A549 (cell line): ENCODE measurements around the gene SAP30L. TPM values are rescaled to one million over a fixed set of nuclear protein-coding genes. Genes with fewer than 3 reads are reported as not detected.

ENCODE experiments used
- ATAC-seq, 2 experiments: fragments of 200-7000 bp in 1 of 2; fragments of >200 bp in 1 of 2; cut with Nextera tagmentation in 1 of 2; cut with Tn5 transposase in 1 of 2; 3 replicates each; pipeline versions ENCODE4 v1.8.0 to v1.9.1; 2018 to 2020; ENCODE audit warnings: mild to moderate bottlenecking in 1 of 2, moderate library complexity in 1 of 2
- CTCF ChIA-PET: fragments of 300-600 bp; sonication (Branson Sonifier 250); formaldehyde crosslinking; extraction: SDS; loops from one replicate; lab custom pipeline; 2021; ENCODE audit warnings: antibody characterized with exemption, inconsistent platforms; lab: Yijun Ruan, JAX
- POLR2A ChIA-PET: fragments of 350-600 bp; formaldehyde crosslinking; extraction: SDS; loops from one replicate; lab custom pipeline; 2021; ENCODE audit warnings: antibody characterized with exemption, inconsistent platforms; lab: Yijun Ruan, JAX
- DNase-seq, 2 experiments: peaks; one replicate each; pipeline versions ENCODE4 v3.0.0 to v3.0.0-alpha.2; 2011 to 2016; ENCODE audit warnings: low read depth in 1 of 2, low spot score in 1 of 2
- FAIRE-seq: peaks from 2 replicates; lab custom pipeline; 2011; peaks lifted over from hg19 to GRCh38; lab: Jason Lieb, UNC
- H3K27ac ChIP-seq, 2 experiments: fragments of >200 bp; sonication (Bioruptor Twin); formaldehyde crosslinking; 3 replicates each; pipeline ENCODE4 v1.5.1; 2016 to 2017
- H3K4me1 ChIP-seq: fragments of >200 bp; sonication (Bioruptor Twin); formaldehyde crosslinking; 3 replicates; pipeline ENCODE4 v1.6.1; 2016
- H3K4me2 ChIP-seq: fragments of >200 bp; sonication (Bioruptor Twin); formaldehyde crosslinking; 3 replicates; pipeline ENCODE4 v1.6.1; 2016
- H3K4me3 ChIP-seq: fragments of >200 bp; sonication (Bioruptor Twin); formaldehyde crosslinking; 3 replicates; pipeline ENCODE4 v1.5.1; 2016
- H3K9me3 ChIP-seq: fragments of >200 bp; sonication (Bioruptor Twin); formaldehyde crosslinking; 3 replicates; pipeline ENCODE4 v1.6.1; 2016
- CBX8 ChIP-seq: fragments of 200-600 bp; sonication (generic); IDR thresholded peaks from 2 replicates; pipeline ENCODE4 v1.6.1; 2016
- CTCF ChIP-seq: fragments of >200 bp; sonication (Bioruptor Twin); formaldehyde crosslinking; IDR thresholded peaks from 3 replicates; pipeline ENCODE4 v1.5.1; 2016
- EHMT2 ChIP-seq: fragments of 200-600 bp; sonication (generic); IDR thresholded peaks from 2 replicates; pipeline ENCODE4 v1.6.1; 2016; ENCODE audit warnings: antibody characterized with exemption, low read depth, mild to moderate bottlenecking, moderate library complexity
- EP300 ChIP-seq, 2 experiments: fragments of >200 bp; sonication (Bioruptor Twin); formaldehyde crosslinking; IDR thresholded peaks; 2 replicates in 1 of 2; 3 replicates in 1 of 2; pipeline ENCODE4 v1.6.1; 2016 to 2017
- ESRRA ChIP-seq: fragments of 150-350 bp; IDR thresholded peaks from 2 replicates; pipeline ENCODE4 v1.6.1; 2014; ENCODE audit warnings: mild to moderate bottlenecking, low read length, borderline replicate concordance
- FOSL2 ChIP-seq, 2 experiments: fragments of 450-650 bp in 1 of 2; fragments of >200 bp in 1 of 2; sonication (Bioruptor Twin) in 1 of 2; formaldehyde crosslinking; IDR thresholded peaks; 2 replicates each; pipeline versions ENCODE4 v1.5.0 to v1.6.1; 2016 to 2020; ENCODE audit warnings: mild to moderate bottlenecking in 1 of 2, moderate library complexity in 1 of 2
- GATA3 ChIP-seq: IDR thresholded peaks from 2 replicates; pipeline ENCODE4 v1.6.1; 2012; ENCODE audit warnings: borderline replicate concordance
- HES2 ChIP-seq: fragments of >200 bp; sonication (Bioruptor Twin); formaldehyde crosslinking; IDR thresholded peaks from 2 replicates; pipeline ENCODE4 v1.6.1; 2016
- HOXB5 ChIP-seq: fragments of 250-450 bp; sonication (Bioruptor Pico); IDR thresholded peaks from 2 replicates; pipeline ENCODE4 v1.5.0; 2020; ENCODE audit warnings: mild to moderate bottlenecking, moderate library complexity
- JUN ChIP-seq, 2 experiments: fragments of >200 bp; sonication (Bioruptor Twin); formaldehyde crosslinking; IDR thresholded peaks; 2 replicates in 1 of 2; 3 replicates in 1 of 2; pipeline ENCODE4 v1.6.1; 2016 to 2017
- JUNB ChIP-seq: fragments of >200 bp; sonication (Bioruptor Twin); formaldehyde crosslinking; IDR thresholded peaks from 2 replicates; pipeline ENCODE4 v1.6.1; 2016
- MAFK ChIP-seq: fragments of 450-650 bp; IDR thresholded peaks from 2 replicates; pipeline ENCODE4 v1.6.1; 2014; ENCODE audit not compliant: partially characterized antibody
- MAZ ChIP-seq: fragments of 150-350 bp; IDR thresholded peaks from 2 replicates; pipeline ENCODE4 v1.6.1; 2014; ENCODE audit warnings: antibody characterized with exemption, low read depth, low read length, borderline replicate concordance
- NR3C1 ChIP-seq: fragments of >200 bp; sonication (Bioruptor Twin); formaldehyde crosslinking; IDR thresholded peaks from 3 replicates; pipeline ENCODE4 v1.6.1; 2017
- PHF8 ChIP-seq: fragments of 200-600 bp; sonication (generic); IDR thresholded peaks from 2 replicates; pipeline ENCODE4 v1.6.1; 2016; ENCODE audit warnings: low read depth, mild to moderate bottlenecking, antibody characterized with exemption, moderate library complexity, borderline replicate concordance
- POLR2A ChIP-seq: IDR thresholded peaks from 2 replicates; pipeline ENCODE4 v1.6.1; 2012; ENCODE audit warnings: mild to moderate bottlenecking, low read length
- POLR2AphosphoS2 ChIP-seq: conservative IDR thresholded peaks from 2 replicates; pipeline ENCODE4 v1.6.1; 2012; ENCODE audit warnings: low read length, improper control_type of control experiment, inconsistent platforms
- RAD21 ChIP-seq, 2 experiments: fragments of >200 bp in 1 of 2; sonication (Bioruptor Twin) in 1 of 2; formaldehyde crosslinking in 1 of 2; IDR thresholded peaks in 1 of 2; conservative IDR thresholded peaks in 1 of 2; 2 replicates in 1 of 2; 3 replicates in 1 of 2; pipeline ENCODE4 v1.6.1; 2012 to 2018; ENCODE audit warnings: inconsistent platforms in 1 of 2
- REST ChIP-seq: fragments of 200-600 bp; sonication (generic); IDR thresholded peaks from 2 replicates; pipeline ENCODE4 v1.6.1; 2016; ENCODE audit warnings: antibody characterized with exemption, mild to moderate bottlenecking, moderate library complexity
- RNF2 ChIP-seq: fragments of 200-600 bp; sonication (generic); IDR thresholded peaks from 2 replicates; pipeline ENCODE4 v1.6.1; 2016; ENCODE audit warnings: low read depth, mild to moderate bottlenecking, antibody characterized with exemption, moderate library complexity, borderline replicate concordance
- SMC3 ChIP-seq: fragments of >200 bp; sonication (Bioruptor Twin); formaldehyde crosslinking; IDR thresholded peaks from 3 replicates; pipeline ENCODE4 v1.6.1; 2018; ENCODE audit warnings: inconsistent platforms
- SREBF2 ChIP-seq: fragments of 450-650 bp; IDR thresholded peaks from 2 replicates; pipeline ENCODE4 v1.6.1; 2014; ENCODE audit warnings: mild to moderate bottlenecking, moderate library complexity
- TP53 ChIP-seq: fragments of 250-450 bp; sonication (Bioruptor Pico); IDR thresholded peaks from 2 replicates; pipeline ENCODE4 v1.5.0; 2021; ENCODE audit warnings: mild to moderate bottlenecking, moderate library complexity
- ZC3H11A ChIP-seq: fragments of 450-650 bp; IDR thresholded peaks from 2 replicates; pipeline ENCODE4 v1.6.1; 2014; ENCODE audit warnings: antibody characterized with exemption, mild to moderate bottlenecking
- ZNF302 ChIP-seq: fragments of 250-450 bp; sonication (Bioruptor Pico); IDR thresholded peaks from 2 replicates; pipeline ENCODE4 v1.9.0; 2021; ENCODE audit warnings: inconsistent platforms, mild to moderate bottlenecking, moderate library complexity
- ZSCAN20 ChIP-seq: fragments of 250-450 bp; sonication (Bioruptor Pico); IDR thresholded peaks from 2 replicates; pipeline ENCODE4 v1.8.0; 2022; ENCODE audit warnings: mild to moderate bottlenecking, moderate library complexity
- WGBS: methylation state at CpG from one replicate; pipeline ENCODE4 v1.1.6; 2017; ENCODE audit errors: missing lambda C conversion rate; 5-methylcytosine and 5-hydroxymethylcytosine counted together
- polyA plus RNA-seq, 4 experiments: library from polyadenylated mRNA; depleted of rRNA in 3 of 4; stranded (reverse); fragments of >200 nt; fragmentation: RNase III in 1 of 4; extraction: RNeasy Plus Mini Kit Qiagen cat#74134 plus additional on column Dnase treatment in 1 of 4; gene quantifications; 2 replicates in 3 of 4; 3 replicates in 1 of 4; pipeline ENCODE4 v1.2.3, GENCODE V29; 2011 to 2017

The SAP30L gene
- polyA plus RNA-seq, 2 of the 4 experiments (the other 2 are of a cell fraction) = 24.9 to 50.3 TPM

- no peak for ATAC-seq
- FAIRE-seq = no peak
- Histone ChIP-seq H3K27ac (no peak overlapping the region), H3K4me1 (peaks cover 11% of the 10 kb centered on the region), H3K4me3 (no peak overlapping the region), H3K9me3 (no peaks in the 10 kb centered on the region), H3K4me2 (no peak overlapping the region)
- POLR2A ChIA-PET = no interaction called here
- DNase-seq = no peak
- CTCF ChIA-PET = interaction anchor here (1.2 kb wide), 1 partner anchor 15 kb away, joined by 3 read pairs; no protein-coding TSS in a partner anchor
- WGBS = 38% methylated on average over 3 of the region's 3 CpGs
- no peak for TF ChIP-seq GATA3
- no peak for TF ChIP-seq JUNB
- TF ChIP-seq CBX8 = no peak
- no peak for TF ChIP-seq HES2
- TF ChIP-seq FOSL2 (IDR thresholded peaks at IDR 0.05) = no peak
- TF ChIP-seq FOSL2 (CRISPR knock-in tag; IDR thresholded peaks at IDR 0.05) = no peak
- TF ChIP-seq REST = no peak
- TF ChIP-seq ZC3H11A = no peak
- no peak for TF ChIP-seq SMC3
- TF ChIP-seq NR3C1 = no peak
- TF ChIP-seq POLR2A = no peak
- no peak for TF ChIP-seq SREBF2
- no peak for TF ChIP-seq ZSCAN20 (CRISPR knock-in tag)
- TF ChIP-seq PHF8 = no peak
- no peak for TF ChIP-seq EP300 (IDR thresholded peaks at IDR 0.05)
- TF ChIP-seq CTCF = no peak
- TF ChIP-seq MAZ = no peak
Observed at GRCh38 chr5:154480847-154481246, 35.0 kb downstream of the SAP30L start.

GRCh38 chr5:154481584-154482381 lies 36.0 kb downstream of the SAP30L start:
- Histone ChIP-seq H3K9me3 (no peaks in the 10 kb centered on the region), H3K4me1 (peaks cover 7% of the 10 kb centered on the region), H3K4me3 (no peak overlapping the region), H3K27ac (no peak overlapping the region), H3K4me2 (no peak overlapping the region)
- 34% methylated on average over 11 of the region's 11 CpGs for WGBS
- CTCF ChIA-PET = interaction anchor here (0.8 to 1.2 kb wide), 5 partner anchors 14 to 129 kb away, joined by 3 read pairs; no protein-coding TSS in a partner anchor
- FAIRE-seq = no peak
- POLR2A ChIA-PET = no interaction called here
- ATAC-seq = no peak
- no peak for TF ChIP-seq FOSL2 (IDR thresholded peaks at IDR 0.05)
- no peak for TF ChIP-seq FOSL2 (CRISPR knock-in tag; IDR thresholded peaks at IDR 0.05)
- no peak for TF ChIP-seq TP53
- no peak for TF ChIP-seq RNF2
- no peak for TF ChIP-seq HES2
- TF ChIP-seq POLR2AphosphoS2 = no peak
- no peak for TF ChIP-seq MAFK
- TF ChIP-seq JUN (IDR thresholded peaks at IDR 0.05) = no peak
- no peak for TF ChIP-seq RAD21 (conservative IDR thresholded peaks at IDR 0.05 in 1 of 2, IDR thresholded peaks at IDR 0.05 in 1 of 2)
- TF ChIP-seq EHMT2 = no peak
- no peak for TF ChIP-seq HOXB5 (CRISPR knock-in tag)
- TF ChIP-seq ZNF302 = no peak
- no peak for TF ChIP-seq SREBF2
- no peak for TF ChIP-seq ESRRA
- TF ChIP-seq POLR2A = no peak
- no peak for DNase-seq
